ENCODE results near the gene ZNF578. TPM values are rescaled to one million over a fixed set of nuclear protein-coding genes. Genes with fewer than 3 reads are reported as not detected.
"Not testable (repeated sequence)": the region's sequence is repeated elsewhere in the genome, so short reads cannot be mapped to it uniquely, and the experiment has no call there.

ZNF578 gene
- total and polyA plus RNA-seq, 10 of the 15 experiments (the other 5 are each of a cell fraction or from before 2014, with no cell fraction given): 0.10 to 0.43 (median 0.16) TPM; not detected in 4

DNA sequence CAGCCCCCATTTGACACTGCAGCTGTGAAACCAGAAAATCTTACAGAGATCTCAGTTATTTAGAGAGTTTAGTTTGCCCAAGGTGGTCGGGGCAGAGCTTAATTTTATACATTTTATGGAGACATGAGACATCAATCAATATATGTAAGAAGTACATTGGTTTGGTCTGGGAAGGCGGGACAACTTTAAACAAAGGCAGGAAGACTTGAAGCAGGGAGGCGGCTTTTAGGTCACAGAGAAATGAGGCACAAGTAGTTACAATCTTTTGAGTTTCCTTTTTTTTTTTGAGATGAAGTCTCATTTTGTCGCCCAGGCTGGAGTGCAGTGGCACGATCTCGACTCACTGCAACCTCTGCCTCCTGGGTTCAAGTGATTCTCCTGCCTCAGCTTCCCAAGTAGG is 89.2 kb downstream of the ZNF578 start:
- peaks cover 10 to 29% of the 10 kb centered on the region in 2 experiments for H3K36me3 ChIP-seq (ENCODE audit: control insufficient read depth in 2 of 2, insufficient read depth in 2 of 2, low read length in 1 of 2)
- 80% methylated on average over 6 of the region's 6 CpGs for WGBS (ENCODE audit: insufficient coverage, insufficient replicate concordance, low lambda C conversion rate, missing lambda C conversion rate)

More for the DNA sequence above, 89.2 kb downstream of the ZNF578 start:
- H2AFZ ChIP-seq (ENCODE audit: control insufficient read depth, low read depth, low read length); H3K4me1 ChIP-seq (ENCODE audit: control insufficient read depth, insufficient read depth, low read length); H3K79me2 ChIP-seq (ENCODE audit: control insufficient read depth, insufficient read depth, low read length); H3K27me3 ChIP-seq (replicated peaks in 1 of 2; ENCODE audit: control insufficient read depth in 2 of 2, insufficient read depth in 2 of 2, low read length in 1 of 2); BruUV-seq (replicated peaks); H4K20me1 ChIP-seq (ENCODE audit: control insufficient read depth, insufficient read depth); H3K4me3 ChIP-seq; H3K9ac ChIP-seq (ENCODE audit: control insufficient read depth, insufficient read depth, low read length); intact Hi-C loops (cut with micrococcal nuclease; ENCODE audit: unreplicated experiment); FAIRE-seq; DNase-seq (ENCODE audit: low read depth, low spot score); ATAC-seq: not testable (repeated sequence)
- in situ Hi-C loops (cut with MboI): loop anchor here (25.0 kb wide), 1 partner anchor 1155 kb away; the partner anchor contains the start of genes C19orf84 and LIM2
- POLR2A ChIA-PET: interaction anchor here (0.6 to 1.0 kb wide), 4 partner anchors 9 to 394 kb away, joined by 3 to 11 read pairs (median 4); no protein-coding TSS in a partner anchor
- RAD21 ChIA-PET (ENCODE audit: unreplicated experiment): interaction anchor here (0.6 to 0.7 kb wide), 2 partner anchors 173 to 205 kb away, joined by 3 read pairs; no protein-coding TSS in a partner anchor
- SMC1A ChIA-PET (ENCODE audit: uncharacterized antibody, unreplicated experiment): interaction anchor here (0.6 to 0.7 kb wide), 2 partner anchors 60 to 382 kb away, joined by 3 to 4 read pairs; no protein-coding TSS in a partner anchor
- Histone ChIP-seq H3K9me3 (replicated peaks; ENCODE audit: control insufficient read depth, insufficient read depth, low read length) (peaks cover 29% of the 10 kb centered on the region; the same call in 2 of the 3 replicates), H3K27ac (ENCODE audit: control insufficient read depth, insufficient read depth) (peak overlapping the region; percentile 61), H3K4me2 (ENCODE audit: control insufficient read depth, insufficient read depth) (0 out of 2 replicates have a peak overlapping the region, but pooled peaks have one; percentile 33)
- CTCF ChIA-PET: interaction anchor here (0.6 kb wide), 2 partner anchors 337 to 440 kb away, joined by 3 to 5 read pairs; no protein-coding TSS in a partner anchor
- 0 out of 2 replicates have a peak, but pooled peaks have one; percentile 8 for TF ChIP-seq MLLT1 (IDR thresholded peaks at IDR 0.05)
